Measurements from ENCODE around the gene EME2.

The EME2 gene

GRCh38 chr16:1818204-1818872 is 45.7 kb downstream of the EME2 start:
- FAIRE-seq = no peak
- DNase-seq (ENCODE audit: low spot score) = no peak

GRCh38 chr16:1818873-1819525 is 46.4 kb downstream of the EME2 start:
- FAIRE-seq (no peak), DNase-seq (ENCODE audit: low spot score) (no peak)

- FAIRE-seq (no peak), DNase-seq (ENCODE audit: low spot score) (no peak)
These were observed 47.0 kb downstream of the EME2 start for GRCh38 chr16:1819611-1820010.

- FAIRE-seq (no peak), DNase-seq (ENCODE audit: low spot score) (no peak)
These were observed 47.7 kb downstream of the EME2 start for GRCh38 chr16:1820096-1820945.

GRCh38 chr16:1820946-1821290 is 48.3 kb downstream of the EME2 start:
- FAIRE-seq (no peak), DNase-seq (ENCODE audit: low spot score) (no peak)

- DNase-seq (ENCODE audit: low spot score) = no peak
- no peak for FAIRE-seq
These were observed 49.4 kb downstream of the EME2 start for GRCh38 chr16:1821861-1822611.

- FAIRE-seq = no peak
These were observed 50.2 kb downstream of the EME2 start for GRCh38 chr16:1822801-1823200.

GRCh38 chr16:1823821-1824220 is 51.2 kb downstream of the EME2 start:
- FAIRE-seq (no peak), DNase-seq (ENCODE audit: low spot score) (no peak)

More at GRCh38 chr16:1822801-1823200, 50.2 kb downstream of the EME2 start:
- no peak for DNase-seq (ENCODE audit: low spot score)

- FAIRE-seq (no peak), DNase-seq (ENCODE audit: low spot score) (no peak)
These were observed 52.8 kb downstream of the EME2 start for GRCh38 chr16:1825381-1825863.

Measured in RCC 7860 (cell line).